Caki2 (cell line): ENCODE data around the gene GNB5. TPM values are rescaled to one million over a fixed set of nuclear protein-coding genes. Genes with fewer than 3 reads are reported as not detected.

Experiments
- DNase-seq: peaks from one replicate; pipeline ENCODE4 v3.0.0-alpha.2; 2015; ENCODE audit warnings: low read depth
- in situ Hi-C: cut with HindIII; loops from 2 replicates; pipeline ENCODE4 v1.10.0; 2016; ENCODE audit warnings: low sequenced_read_pairs, low pct_unique_long_range_greater_than_20kb, mixed read lengths
- total RNA-seq: library from RNA; depleted of rRNA; stranded (reverse); fragments of >200 nt; shearing (Covaris generic); gene quantifications from 2 replicates; pipeline ENCODE4 v1.2.3, GENCODE V29; 2014; ENCODE audit warnings: low replicate concordance

GNB5 gene
- total RNA-seq, 1 experiment from 2014 or later: 54.8 TPM

- DNase-seq: no peak
- in situ Hi-C loops: no loop called here
Measured at GRCh38 chr15:52214553-52214952, 23.4 kb upstream of the GNB5 start.

- in situ Hi-C loops: no loop called here
- DNase-seq: no peak
Measured at GRCh38 chr15:52213206-52213605, 22.0 kb upstream of the GNB5 start.

- DNase-seq: peak; percentile 56
- in situ Hi-C loops: no loop called here
Measured at GRCh38 chr15:52208306-52208946, 17.2 kb upstream of the GNB5 start.

GRCh38 chr15:52207191-52207590 is 16.0 kb upstream of the GNB5 start:
- in situ Hi-C loops: no loop called here
- no peak for DNase-seq

GRCh38 chr15:52206446-52206845 is 15.3 kb upstream of the GNB5 start:
- DNase-seq: no peak
- in situ Hi-C loops: no loop called here

GRCh38 chr15:52204657-52205056 is 13.5 kb upstream of the GNB5 start:
- no peak for DNase-seq
- in situ Hi-C loops: no loop called here

GRCh38 chr15:52200831-52201365 is 9.7 kb upstream of the GNB5 start:
- in situ Hi-C loops: no loop called here
- no peak for DNase-seq

GRCh38 chr15:52199271-52199670 is 8.1 kb upstream of the GNB5 start:
- DNase-seq: no peak
- in situ Hi-C loops: no loop called here

GRCh38 chr15:52196891-52197290 is 5.7 kb upstream of the GNB5 start:
- DNase-seq: no peak
- in situ Hi-C loops: no loop called here

GRCh38 chr15:52193791-52194190 is 2.6 kb upstream of the GNB5 start:
- in situ Hi-C loops: no loop called here
- no peak for DNase-seq

- in situ Hi-C loops: no loop called here
- no peak for DNase-seq
Measured at GRCh38 chr15:52193321-52193720, 2.1 kb upstream of the GNB5 start.

- DNase-seq: no peak
- in situ Hi-C loops: no loop called here
Measured at GRCh38 chr15:52186651-52187486, 4.3 kb downstream of the GNB5 start.

- no peak for DNase-seq
- in situ Hi-C loops: no loop called here
Measured at GRCh38 chr15:52185151-52185561, 6.0 kb downstream of the GNB5 start.

- in situ Hi-C loops: no loop called here
- DNase-seq: no peak
Measured at GRCh38 chr15:52184721-52185120, 6.5 kb downstream of the GNB5 start.

- DNase-seq: no peak
- in situ Hi-C loops: no loop called here
Measured at GRCh38 chr15:52183562-52184173, 7.5 kb downstream of the GNB5 start.

GRCh38 chr15:52181938-52182780 is 9.0 kb downstream of the GNB5 start:
- in situ Hi-C loops: no loop called here
- no peak for DNase-seq

- in situ Hi-C loops: no loop called here
Measured at GRCh38 chr15:52180851-52181450, 10.2 kb downstream of the GNB5 start.

More at GRCh38 chr15:52180851-52181450, 10.2 kb downstream of the GNB5 start:
- DNase-seq: no peak
